GM21717 (cell line): ENCODE data around the gene ERC2.

ENCODE experiments used
- ATAC-seq: cut with Tn5 transposase; IDR thresholded peaks from one replicate; pipeline ENCODE4 v1.9.1; 2021; ENCODE audit warnings: mild to moderate bottlenecking, moderate library complexity; ENCODE audit not compliant: unreplicated experiment

The ERC2 gene

GRCh38 chr3:55698831-55699230 is 769.4 kb downstream of the ERC2 start:
- no peak for ATAC-seq

DNA sequence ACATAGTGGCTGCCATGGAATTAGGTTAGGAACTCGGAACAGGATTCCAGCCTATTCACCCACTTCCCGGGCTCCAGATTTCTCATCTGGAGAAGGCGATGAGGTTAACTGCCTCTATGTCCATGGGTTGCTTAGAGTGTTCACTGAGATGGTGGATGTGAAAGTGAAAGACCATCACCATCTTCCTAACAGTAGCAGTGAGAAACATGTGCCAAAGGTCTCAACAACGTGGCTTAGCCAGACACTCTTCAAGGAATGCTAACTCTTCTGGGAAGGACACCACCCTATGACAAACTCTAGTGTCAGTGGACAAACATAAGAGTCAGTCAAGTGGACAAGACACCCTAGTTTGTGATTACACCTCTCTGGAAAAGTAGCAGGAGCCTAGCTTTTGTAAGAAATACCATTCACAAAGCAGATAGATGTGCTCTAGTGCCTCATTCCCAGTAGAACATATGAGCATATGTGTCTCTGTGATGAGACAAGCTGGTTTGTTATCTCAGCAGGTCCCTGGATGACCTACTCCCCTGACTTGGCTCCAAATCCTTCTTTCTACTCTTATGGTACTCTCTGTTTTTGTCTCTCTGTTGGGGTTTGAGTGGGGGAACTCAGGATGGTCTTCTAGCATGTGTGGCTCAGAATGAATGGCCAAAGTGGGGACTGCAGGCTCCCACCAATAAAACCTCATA is 770.9 kb downstream of the ERC2 start:
- ATAC-seq = no peak

- no peak for ATAC-seq
Observed at GRCh38 chr3:55692957-55693558, 775.2 kb downstream of the ERC2 start.

DNA sequence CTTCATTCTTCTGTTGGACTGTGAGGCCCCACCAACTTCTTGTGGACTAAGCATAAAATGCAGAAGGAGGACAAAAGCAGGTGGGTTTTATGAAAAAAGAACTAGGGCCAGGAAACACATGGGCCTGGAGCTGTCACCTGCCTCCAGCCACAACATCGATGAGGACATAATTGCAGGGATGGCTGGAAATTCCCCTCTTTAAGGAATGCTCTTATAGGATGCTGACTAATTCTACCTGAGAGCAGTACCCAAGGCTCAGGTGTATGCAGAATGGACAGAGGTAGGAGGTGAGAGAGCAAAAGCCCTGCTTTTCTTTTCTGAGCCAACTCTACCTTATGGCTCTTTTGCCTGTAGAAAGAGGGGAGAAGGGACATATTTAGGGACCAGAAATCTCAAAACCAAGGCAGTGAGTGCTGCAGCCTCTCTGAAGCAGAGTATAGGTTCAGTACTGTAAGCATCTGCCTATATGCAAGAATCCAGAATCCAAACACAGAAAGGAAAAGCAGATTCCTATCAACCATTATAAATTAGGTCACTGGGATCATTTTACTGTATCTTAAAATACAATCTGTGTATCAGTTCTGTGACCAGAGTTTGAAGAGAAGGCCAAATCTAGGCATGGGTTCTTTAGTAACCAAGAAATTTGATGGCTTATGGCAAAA is 775.8 kb downstream of the ERC2 start:
- no peak for ATAC-seq

DNA sequence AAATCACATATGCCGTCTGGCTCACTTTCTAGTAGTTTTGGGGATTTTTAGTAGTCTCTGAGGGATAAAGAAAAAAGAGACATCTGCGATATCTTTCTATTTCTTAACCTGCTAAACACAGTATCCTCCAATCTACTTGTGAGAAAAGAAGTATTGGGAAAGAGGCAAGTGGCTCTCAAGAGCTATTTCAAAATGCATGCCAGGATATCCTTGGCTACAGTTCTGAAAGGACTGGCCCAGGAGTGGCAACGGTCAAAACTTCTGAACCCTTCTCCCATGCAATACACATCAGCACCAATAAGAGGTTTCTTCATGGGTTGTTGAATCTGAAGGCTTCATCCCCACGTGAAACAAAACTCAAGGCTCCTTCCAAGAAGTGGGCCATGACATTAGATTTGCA is 777.1 kb downstream of the ERC2 start:
- no peak for ATAC-seq

DNA sequence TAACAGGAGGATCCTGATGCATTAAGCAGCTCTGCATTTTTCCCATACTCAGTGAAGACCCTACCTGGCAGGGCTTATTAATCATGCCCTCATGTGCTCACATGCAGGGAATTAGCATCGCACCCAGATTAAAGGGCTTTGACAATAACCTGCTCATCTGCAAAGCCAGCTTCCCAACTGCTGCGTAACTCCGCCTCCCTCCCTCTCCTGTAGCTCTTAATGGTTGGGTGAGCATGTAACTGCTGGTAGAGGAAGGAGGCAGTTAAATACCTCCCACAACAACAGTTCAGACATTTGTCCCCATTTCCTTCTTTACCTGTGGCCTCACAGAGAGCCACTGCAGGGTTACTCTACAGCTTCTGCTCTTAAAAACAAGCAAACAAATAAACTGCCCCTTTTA is 777.5 kb downstream of the ERC2 start:
- peak; percentile 68 for ATAC-seq

DNA sequence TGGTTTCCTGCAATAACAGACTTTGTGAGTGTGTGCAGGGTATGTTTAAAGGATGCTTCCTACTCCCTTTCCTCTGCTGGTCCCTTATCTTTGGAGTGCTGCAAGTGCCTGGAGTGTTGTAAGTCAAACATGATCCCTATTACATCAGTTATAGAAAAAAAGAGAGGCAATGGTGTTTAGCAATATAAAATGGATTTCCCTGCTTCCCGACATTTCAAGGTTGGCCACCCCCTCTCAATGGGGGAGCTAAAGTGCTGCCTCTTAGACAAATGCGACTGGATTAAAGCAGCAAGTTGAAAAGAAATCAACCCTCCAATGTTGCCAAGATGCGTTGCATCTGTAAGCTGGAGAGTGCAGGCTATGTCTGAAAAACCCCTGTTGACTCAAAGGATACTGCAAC is 778.1 kb downstream of the ERC2 start:
- no peak for ATAC-seq

- no peak for ATAC-seq
Observed at GRCh38 chr3:55688154-55688553, 780.1 kb downstream of the ERC2 start.

- ATAC-seq = no peak
Observed at GRCh38 chr3:55687526-55687925, 780.7 kb downstream of the ERC2 start.

GRCh38 chr3:55686426-55687254 is 781.6 kb downstream of the ERC2 start:
- no peak for ATAC-seq

- ATAC-seq = no peak
Observed at GRCh38 chr3:55683666-55684270, 784.5 kb downstream of the ERC2 start.

DNA sequence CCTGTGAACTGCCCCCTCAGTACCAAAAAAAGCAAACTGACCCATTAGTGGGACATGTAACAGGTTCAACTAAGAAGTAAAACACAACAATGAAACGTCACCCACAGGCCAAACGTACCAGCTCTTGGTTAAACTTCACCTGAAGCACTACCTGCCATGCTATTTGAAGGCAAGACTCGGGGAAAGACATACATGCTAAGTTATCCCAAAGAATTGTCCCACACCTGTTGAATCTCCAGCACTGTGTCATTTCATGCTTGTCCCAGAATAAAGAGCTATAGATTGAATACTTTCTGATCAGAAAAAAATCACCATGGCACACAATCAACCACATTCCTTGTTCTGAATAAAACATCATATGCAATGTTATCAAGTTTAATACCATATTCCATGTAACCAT is 785.8 kb downstream of the ERC2 start:
- ATAC-seq = no peak

GRCh38 chr3:55678546-55679216 is 789.6 kb downstream of the ERC2 start:
- no peak for ATAC-seq

DNA sequence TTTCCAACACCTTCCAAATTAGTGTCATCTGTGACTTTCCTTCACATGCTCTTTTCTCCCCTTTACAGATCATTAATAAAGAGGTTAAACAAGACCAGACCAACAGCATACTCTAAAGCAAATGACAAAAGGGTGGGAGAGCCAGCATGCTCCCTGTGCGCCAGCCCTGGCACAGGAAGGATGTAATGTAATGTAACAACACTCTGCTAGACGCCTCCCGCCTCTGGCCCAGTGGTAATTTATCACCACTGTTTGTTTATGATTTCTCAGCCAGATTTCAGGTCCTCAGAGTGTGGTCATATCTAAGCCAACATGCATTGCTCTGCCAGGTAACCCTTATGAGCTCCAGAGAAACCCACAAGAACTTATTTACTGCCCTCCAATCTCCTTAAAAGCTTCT is 791.6 kb downstream of the ERC2 start:
- no peak for ATAC-seq

DNA sequence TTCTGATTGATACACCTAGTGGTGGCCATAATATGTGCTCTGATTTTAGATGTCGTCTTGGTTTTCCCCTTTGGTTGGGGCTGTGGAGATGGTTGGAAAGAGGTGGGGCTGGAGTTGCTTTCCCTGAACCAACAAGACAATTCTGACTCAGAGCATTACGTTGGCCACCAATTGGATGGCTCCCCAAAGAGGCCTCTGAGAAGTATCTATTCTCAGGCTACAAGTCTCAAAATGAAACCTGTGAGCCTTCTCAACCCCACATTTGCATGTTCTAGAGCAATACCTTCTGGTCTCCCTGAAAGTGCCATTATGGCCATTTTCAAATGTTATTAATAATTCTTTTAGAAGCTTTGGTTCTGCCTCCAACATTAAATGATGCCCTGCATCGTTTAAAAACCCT is 792.8 kb downstream of the ERC2 start:
- ATAC-seq = peak; percentile 97

GRCh38 chr3:55673764-55674163 is 794.5 kb downstream of the ERC2 start:
- no peak for ATAC-seq

GRCh38 chr3:55669133-55669532 is 799.1 kb downstream of the ERC2 start:
- ATAC-seq = no peak

DNA sequence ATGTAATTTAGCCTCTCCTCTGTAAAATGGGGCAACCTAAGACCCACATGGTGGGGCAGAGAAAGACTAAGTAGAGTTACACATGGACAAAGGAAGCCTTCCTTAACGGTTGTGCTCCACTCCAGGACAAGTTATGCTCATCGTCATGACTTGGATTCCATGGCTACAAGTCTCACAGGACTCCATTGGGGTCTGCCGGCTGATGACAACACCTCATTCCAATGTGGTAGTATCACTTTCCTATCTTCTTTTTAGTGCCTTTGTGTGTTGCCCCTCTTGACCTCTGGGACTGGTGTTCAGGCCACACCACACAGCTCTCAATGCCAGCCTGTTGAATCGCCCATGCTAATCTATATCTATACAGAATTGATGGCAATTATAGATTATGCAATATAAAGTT is 799.9 kb downstream of the ERC2 start:
- ATAC-seq = no peak

GRCh38 chr3:55664387-55664786 is 803.9 kb downstream of the ERC2 start:
- ATAC-seq = no peak

DNA sequence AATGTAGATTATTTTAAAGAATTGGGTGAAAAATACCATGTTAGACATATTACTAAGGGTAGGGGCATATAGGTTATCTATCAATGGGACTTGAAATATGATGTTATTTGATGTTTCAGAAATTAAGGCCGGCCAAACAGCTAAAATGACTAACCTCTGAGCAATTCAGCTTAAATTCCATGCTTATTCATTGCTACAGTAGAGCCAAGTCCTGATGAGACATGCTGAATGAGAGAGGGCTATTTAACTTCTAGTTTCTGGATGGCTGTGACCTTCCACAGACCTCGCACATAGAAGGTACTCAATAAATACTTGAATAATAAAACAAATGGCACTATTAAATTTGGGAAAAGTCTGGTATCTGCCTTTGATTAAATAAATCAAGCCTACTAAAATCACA is 805.6 kb downstream of the ERC2 start:
- no peak for ATAC-seq

- ATAC-seq = no peak
Observed at GRCh38 chr3:55661571-55661970, 806.7 kb downstream of the ERC2 start.
